Ishikawa (cell line): ENCODE data around the gene GJD2.

Experiments used
- CEBPB ChIP-seq: IDR thresholded peaks from 2 replicates; pipeline ENCODE4 v1.6.1; 2012
- CREB1 ChIP-seq: IDR thresholded peaks from 2 replicates; pipeline ENCODE4 v1.6.1; 2012; ENCODE audit warnings: low read depth
- EGR1 ChIP-seq: IDR thresholded peaks from 2 replicates; pipeline ENCODE4 v1.6.1; 2012
- EP300 ChIP-seq: IDR thresholded peaks from 2 replicates; pipeline ENCODE4 v1.6.1; 2012; ENCODE audit warnings: borderline replicate concordance
- FOXM1 ChIP-seq: IDR thresholded peaks from 2 replicates; pipeline ENCODE4 v1.6.1; 2012; ENCODE audit warnings: low read depth, borderline replicate concordance
- MAX ChIP-seq: IDR thresholded peaks from 2 replicates; pipeline ENCODE4 v1.6.1; 2012
- NFIC ChIP-seq: IDR thresholded peaks from 2 replicates; pipeline ENCODE4 v1.6.1; 2012
- RAD21 ChIP-seq: IDR thresholded peaks from 2 replicates; pipeline ENCODE4 v1.6.1; 2012; ENCODE audit warnings: low read depth
- REST ChIP-seq: IDR thresholded peaks from 2 replicates; pipeline ENCODE4 v1.6.1; 2012; ENCODE audit warnings: low read depth, mild to moderate bottlenecking
- TAF1 ChIP-seq: IDR thresholded peaks from 2 replicates; pipeline ENCODE4 v1.6.1; 2012; ENCODE audit warnings: low read depth, mild to moderate bottlenecking
- TCF12 ChIP-seq: IDR thresholded peaks from 2 replicates; pipeline ENCODE4 v1.6.1; 2012; ENCODE audit warnings: low read depth
- TEAD4 ChIP-seq: IDR thresholded peaks from 2 replicates; pipeline ENCODE4 v1.6.1; 2012
- USF1 ChIP-seq: IDR thresholded peaks from 2 replicates; pipeline ENCODE4 v1.6.1; 2012
- YY1 ChIP-seq: IDR thresholded peaks from 2 replicates; pipeline ENCODE4 v1.6.1; 2012; ENCODE audit warnings: low read depth
- ZBTB7A ChIP-seq: IDR thresholded peaks from 2 replicates; pipeline ENCODE4 v1.6.1; 2012; ENCODE audit warnings: low read depth

Gene GJD2

GRCh38 chr15:34765741-34766140 is 10.9 kb upstream of the GJD2 start:
- TF ChIP-seq EGR1 (no peak), FOXM1 (no peak), TCF12 (no peak), NFIC (no peak), MAX (no peak), EP300 (no peak), RAD21 (no peak), TAF1 (no peak), ZBTB7A (no peak)

- TF ChIP-seq TAF1: no peak
- no peak for TF ChIP-seq CREB1
- TF ChIP-seq TCF12: no peak
- TF ChIP-seq CEBPB: no peak
- no peak for TF ChIP-seq NFIC
- TF ChIP-seq USF1: no peak
- no peak for TF ChIP-seq RAD21
- no peak for TF ChIP-seq FOXM1
- no peak for TF ChIP-seq EGR1
- TF ChIP-seq YY1: no peak
- TF ChIP-seq TEAD4: no peak
- TF ChIP-seq ZBTB7A: no peak
- TF ChIP-seq MAX: no peak
- TF ChIP-seq EP300: no peak
- no peak for TF ChIP-seq REST
These were observed 6.1 kb upstream of the GJD2 start for GRCh38 chr15:34760909-34761308.

GRCh38 chr15:34759992-34760391 is 5.2 kb upstream of the GJD2 start:
- TF ChIP-seq FOXM1 (no peak), USF1 (no peak), TAF1 (no peak), CREB1 (no peak), EGR1 (no peak), NFIC (no peak), TCF12 (no peak), YY1 (no peak), MAX (no peak), EP300 (no peak), TEAD4 (no peak), ZBTB7A (no peak), CEBPB (no peak), REST (no peak), RAD21 (no peak)

- TF ChIP-seq CREB1: no peak
- TF ChIP-seq EP300: no peak
- TF ChIP-seq RAD21: no peak
- no peak for TF ChIP-seq NFIC
- no peak for TF ChIP-seq FOXM1
- peak; percentile 43; the same call in 1 of the 2 replicates for TF ChIP-seq REST
These were observed 4.5 kb upstream of the GJD2 start for GRCh38 chr15:34759347-34759746.

GRCh38 chr15:34757262-34757661 is 2.5 kb upstream of the GJD2 start:
- TF ChIP-seq ZBTB7A: no peak
